ENCODE results near the gene ERMP1. TPM values are rescaled to one million over a fixed set of nuclear protein-coding genes. Genes with fewer than 3 reads are reported as not detected.

ERMP1 gene, protein sequence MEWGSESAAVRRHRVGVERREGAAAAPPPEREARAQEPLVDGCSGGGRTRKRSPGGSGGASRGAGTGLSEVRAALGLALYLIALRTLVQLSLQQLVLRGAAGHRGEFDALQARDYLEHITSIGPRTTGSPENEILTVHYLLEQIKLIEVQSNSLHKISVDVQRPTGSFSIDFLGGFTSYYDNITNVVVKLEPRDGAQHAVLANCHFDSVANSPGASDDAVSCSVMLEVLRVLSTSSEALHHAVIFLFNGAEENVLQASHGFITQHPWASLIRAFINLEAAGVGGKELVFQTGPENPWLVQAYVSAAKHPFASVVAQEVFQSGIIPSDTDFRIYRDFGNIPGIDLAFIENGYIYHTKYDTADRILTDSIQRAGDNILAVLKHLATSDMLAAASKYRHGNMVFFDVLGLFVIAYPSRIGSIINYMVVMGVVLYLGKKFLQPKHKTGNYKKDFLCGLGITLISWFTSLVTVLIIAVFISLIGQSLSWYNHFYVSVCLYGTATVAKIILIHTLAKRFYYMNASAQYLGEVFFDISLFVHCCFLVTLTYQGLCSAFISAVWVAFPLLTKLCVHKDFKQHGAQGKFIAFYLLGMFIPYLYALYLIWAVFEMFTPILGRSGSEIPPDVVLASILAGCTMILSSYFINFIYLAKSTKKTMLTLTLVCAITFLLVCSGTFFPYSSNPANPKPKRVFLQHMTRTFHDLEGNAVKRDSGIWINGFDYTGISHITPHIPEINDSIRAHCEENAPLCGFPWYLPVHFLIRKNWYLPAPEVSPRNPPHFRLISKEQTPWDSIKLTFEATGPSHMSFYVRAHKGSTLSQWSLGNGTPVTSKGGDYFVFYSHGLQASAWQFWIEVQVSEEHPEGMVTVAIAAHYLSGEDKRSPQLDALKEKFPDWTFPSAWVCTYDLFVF
- total RNA-seq, result 20.2 and 24.2 TPM in 2 replicates

DNA sequence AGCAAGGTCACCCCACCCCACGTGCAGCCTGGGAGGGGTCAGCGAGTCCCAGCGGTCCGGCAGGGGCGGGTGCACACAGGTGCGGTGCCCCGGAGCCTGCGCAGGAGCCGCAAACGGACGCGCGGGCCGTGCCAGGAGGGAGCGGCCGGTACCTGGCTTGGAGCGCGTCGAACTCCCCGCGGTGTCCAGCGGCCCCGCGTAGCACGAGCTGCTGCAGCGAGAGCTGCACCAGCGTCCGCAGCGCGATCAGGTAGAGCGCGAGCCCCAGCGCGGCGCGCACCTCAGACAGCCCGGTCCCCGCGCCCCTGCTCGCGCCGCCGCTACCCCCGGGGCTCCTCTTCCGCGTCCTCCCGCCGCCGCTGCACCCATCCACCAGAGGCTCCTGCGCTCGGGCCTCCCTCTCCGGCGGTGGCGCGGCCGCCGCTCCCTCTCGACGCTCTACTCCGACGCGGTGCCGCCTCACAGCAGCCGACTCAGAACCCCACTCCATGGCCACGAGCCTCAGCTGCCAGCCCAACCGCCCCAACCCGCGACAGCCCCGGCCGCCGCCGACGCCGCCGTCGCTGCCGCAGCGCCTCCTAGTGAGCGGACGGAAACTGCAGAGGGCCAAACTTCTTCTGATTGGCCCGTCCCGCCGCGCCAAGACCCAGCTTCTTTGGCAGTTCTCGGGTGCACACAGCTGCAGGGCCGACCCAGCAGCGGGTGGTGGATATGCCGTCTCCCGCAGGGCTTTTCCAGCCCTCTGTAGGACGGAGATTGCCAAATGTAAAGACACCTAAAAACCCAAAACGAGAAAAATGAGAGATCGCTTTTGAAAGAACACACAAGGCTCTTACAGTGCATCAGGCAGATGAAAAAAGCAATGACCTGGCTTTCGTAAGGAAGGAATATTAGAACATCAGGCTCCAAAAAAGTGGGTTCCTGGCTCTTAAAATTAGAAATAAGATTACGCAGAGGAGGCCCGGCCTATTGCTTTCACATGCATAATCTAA lies at the start of gene ERMP1:
TSS of gene ERMP1 (minus strand) at position 580 of the 992 bp plus-strand sequence. CDS start at position 490, 90 bp downstream.

Other genes starting within 250 kb of the ERMP1 start
- gene RIC1, start 204.0 kb downstream of the ERMP1 start, total RNA-seq, result 42.5 and 43.6 TPM in 2 replicates
- 0.19 TPM in 1 of 2 replicates, not detected in the other for gene MLANA, start 57.8 kb upstream of the ERMP1 start, total RNA-seq
- gene RANBP6, start 182.5 kb upstream of the ERMP1 start, total RNA-seq, result 38.5 and 48.9 TPM in 2 replicates

Data from vein endothelial cell (primary cell).